SKM-1 treated with dmso at 0.1 percent for 144 hours (cell line): Measurements from ENCODE around the gene TMEM72.

ENCODE experiments used
- DNase-seq: peaks from one replicate; lab custom pipeline; 2025; ENCODE audit not compliant: unreplicated experiment; lab: John Stamatoyannopoulos, UW

The TMEM72 gene

DNA sequence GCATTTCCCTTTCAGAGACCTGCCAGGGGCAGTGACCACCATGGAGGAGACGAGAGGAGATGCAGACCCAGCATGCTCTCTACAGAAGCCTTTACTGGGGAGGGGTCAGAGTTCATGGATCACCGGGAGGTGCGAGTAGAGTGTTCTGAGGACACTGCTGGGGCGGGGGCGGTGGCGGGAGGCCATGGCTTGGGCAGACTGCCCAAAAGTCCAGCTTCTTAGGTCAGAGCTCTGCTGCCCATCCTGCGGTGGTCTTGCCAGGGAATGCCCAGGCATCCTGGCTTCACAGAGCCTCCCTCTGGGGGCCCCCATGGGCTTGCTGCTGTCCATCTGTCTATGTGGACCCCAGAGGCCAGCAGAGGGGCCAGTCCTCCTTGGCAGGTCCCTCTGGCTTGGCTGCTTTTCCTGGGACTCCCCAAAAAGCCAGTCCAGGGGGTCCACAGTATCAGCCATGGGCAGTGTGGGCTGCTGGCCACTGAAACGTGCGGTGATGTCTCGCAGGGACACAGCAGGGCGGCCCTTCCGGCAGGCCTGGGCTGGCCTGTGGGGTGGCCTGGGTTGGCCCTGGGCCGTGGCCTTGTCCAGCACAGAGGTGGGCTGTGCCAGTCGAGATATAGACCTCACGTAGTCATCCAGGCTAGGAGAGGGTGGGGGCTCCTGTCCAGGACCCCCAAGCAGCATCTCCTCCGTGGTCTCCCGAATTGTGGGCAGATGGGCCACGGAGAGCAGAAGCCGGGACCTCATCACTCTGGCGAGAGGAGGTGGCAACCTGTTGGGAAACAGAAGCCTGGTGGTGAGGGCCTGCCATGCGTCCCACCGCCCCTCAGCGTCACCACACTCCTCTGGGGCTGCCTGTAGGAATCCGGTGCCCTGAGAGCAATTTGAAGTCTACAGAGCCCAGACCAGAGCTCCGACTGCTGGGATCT, 66.4 kb downstream of the TMEM72 start:
- no peak for DNase-seq

DNA sequence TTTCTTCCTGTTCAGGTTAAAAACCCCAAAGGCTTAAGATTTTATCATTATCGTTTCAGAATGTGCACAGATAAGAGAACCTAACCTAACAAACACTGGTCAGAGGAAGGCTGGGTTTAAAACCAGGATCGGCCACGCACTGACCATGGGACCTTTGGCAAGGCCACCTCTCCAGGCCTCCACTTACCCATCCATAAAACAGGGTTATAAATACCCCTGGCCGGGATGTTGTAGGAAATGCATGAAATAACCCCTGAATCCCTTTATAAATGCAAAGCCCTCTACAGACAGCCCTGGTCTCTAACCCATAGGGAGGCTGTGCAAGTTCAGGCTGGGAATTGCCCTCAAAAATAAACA, 67.1 kb downstream of the TMEM72 start:
- DNase-seq: no peak

DNA sequence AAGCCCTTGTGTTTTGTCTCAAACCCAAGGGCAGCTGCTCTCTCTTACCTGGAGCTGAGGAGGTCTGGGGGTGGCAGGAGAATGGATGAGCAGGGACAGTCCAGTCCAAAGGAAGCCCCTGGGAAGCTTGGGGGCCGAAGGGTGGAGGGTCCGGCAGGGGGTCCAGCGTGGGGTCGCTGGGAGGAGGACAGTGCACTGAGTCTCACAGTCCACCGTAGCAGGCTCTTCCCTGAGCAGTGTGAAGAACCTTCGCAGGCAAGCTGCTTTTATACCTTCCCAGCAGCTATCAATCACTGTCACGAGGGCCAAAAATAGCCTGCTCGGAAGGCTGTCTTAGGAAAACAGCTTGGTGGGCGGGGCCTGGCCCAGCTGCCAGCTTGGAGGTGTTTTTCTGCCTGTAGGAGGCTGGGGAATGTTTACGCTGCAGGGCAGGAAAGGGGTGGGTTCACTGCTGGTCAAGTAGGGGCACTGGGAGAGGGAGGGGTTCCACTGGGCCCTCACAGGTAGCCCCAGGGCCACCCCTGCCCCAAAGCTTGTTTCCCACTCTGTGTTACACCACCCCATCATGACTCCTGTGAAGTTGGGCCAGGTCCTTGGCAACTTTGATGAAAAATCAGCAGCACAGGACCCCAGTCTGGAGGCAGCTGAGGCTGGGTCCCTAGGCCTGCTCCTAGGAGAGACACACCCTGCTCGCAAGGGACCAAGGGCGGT, 67.6 kb downstream of the TMEM72 start, which contains the start of gene DEPP1:
Gene DEPP1, minus strand, starts transcription at position 240 of the 711 bp plus-strand sequence. CDS start 779 bp downstream, outside the sequence.
- no peak for DNase-seq

DNA sequence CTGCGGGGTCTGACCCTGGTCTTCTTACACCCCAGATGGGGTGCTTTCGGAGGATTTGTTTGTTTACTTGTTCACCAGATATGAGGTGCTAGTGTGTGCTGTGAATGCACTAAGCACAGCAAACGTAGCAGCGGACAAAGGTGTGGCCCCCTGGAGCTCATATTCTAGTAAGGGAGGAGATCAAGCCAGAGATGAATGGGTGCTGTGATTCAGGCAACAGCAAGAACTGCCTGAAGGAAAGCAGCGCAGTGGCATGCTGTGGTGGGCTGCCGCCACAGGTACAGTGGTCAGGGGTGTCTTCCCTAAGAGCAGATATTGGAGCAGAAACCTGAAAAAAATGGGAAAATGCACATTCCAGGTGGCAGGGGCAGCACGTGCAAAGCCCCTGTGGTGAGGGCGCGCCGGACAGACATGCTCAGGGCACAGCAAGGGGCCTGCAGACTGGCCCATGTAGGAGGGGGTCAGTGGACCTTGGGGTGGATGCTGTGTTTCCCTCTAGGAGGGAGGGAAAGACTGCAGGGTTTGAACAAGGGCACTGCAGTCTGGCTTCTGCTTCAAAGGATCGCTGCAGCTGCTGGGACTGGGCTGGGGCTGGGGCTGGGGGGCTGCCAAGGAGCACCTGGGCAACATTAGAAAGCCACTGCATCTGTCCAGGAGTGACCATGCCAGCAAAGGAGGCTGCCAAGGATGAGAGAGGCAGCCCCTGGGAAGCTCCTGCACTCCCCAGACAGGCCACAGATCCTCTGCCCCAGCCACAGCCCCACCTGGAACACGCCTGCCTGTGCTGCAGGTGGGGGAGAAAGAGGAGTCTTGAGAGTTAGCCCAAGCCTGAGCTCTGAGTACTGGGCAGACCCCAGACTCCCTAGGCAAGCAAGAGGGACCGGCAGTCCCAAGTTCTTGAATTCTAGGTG, 68.4 kb downstream of the TMEM72 start:
- no peak for DNase-seq

DNA sequence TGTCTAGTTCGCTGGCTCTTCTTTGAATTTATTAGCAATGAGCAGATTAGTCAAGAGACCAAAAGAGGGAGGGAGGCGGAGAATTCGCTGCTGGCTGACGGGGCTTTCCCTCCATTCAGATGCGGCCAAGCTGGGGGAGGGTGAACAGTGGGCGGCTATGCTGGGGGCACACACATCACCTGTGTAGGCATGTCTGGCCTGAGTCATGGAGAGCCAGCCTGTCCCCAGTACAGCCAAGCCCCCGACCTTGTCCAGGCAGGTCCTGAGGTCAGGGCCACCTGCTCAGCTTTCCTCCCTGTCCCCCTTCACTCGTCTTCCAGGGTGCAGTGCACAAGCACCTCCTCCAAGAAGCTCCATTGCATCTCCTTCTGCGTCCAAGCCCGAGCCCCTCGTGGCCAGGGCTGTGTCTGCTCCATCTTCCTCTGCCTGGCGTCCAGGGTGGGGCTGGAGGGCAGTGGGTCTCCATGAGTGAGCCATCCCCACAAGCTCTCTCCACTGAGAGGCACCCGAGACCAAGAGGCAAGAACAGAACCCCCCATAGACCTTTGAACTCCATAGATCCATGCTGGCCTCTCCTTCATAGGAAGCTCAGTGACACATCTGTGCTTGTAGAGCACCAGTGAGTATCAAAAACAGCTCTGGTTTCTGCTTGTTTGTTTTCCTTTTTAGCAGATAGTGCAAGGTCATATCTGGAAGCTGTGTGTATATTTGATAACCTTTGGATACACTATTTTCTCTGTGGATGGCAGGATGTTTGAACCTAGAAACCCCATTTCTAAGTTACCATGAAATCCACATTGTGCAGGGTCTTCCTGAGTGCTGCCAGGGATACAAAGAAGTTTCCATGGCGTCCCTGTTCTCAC, 69.4 kb downstream of the TMEM72 start:
- DNase-seq: no peak

DNA sequence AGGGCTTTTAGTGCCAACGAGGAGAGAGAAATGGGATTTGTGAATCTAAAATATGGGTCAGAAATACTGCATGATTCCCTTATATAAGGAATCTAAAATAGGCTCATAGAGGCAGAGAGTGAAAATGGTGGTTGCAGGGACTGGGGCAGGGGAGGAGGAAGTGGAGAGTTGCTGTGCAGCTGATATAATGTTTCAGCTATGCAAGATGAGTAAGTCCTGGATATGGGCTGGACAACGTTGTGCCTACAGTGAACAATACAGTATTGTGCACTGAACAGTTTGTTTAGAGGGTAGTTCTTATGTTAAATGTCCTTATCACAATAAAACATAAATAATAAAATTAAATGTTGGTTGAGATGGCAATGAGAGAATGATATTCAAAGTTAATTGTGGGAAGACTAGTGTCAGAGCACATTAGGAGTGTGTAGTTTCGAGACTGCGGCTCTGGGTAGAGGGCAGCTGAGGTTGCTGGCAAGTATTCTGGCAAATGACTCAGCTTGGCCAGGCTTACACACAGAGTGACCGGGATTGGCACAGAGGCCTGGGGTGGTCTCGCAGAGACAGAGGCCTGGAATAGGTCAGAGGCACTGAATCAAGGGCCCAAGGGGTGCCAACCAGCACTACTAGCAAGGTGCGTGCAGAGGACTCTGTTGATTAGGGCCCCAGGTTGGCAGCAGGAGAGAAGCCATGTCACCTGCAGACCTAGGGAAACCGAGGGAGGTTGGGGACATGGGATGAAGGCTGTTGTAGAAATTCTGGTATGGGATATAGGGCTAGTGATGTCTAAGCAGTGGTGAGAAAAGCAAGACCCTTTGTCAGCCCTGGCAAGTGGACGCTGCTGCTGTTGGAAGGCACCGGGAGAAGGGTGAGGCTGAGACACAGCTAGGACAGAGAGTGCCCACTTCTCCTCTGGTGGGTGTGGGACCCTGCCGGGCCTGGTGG, 70.3 kb downstream of the TMEM72 start:
- no peak for DNase-seq

DNA sequence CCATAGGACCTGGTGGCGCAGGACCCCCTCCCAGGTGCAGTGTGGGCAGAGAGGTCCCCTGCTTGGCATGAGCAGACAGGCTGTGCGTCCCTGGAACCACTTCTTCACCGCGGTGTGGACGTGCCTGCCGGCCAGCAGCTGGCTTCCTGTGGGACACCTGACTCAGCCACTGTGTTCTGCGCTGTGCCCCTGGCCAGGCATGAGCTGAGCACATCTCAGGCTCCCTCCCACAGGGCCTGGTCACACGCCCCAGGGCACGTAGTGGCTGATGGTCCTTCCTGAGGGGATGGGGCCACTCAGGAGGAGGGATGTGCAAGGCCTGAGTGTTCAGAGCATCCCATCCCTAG, 71.0 kb downstream of the TMEM72 start:
- DNase-seq: no peak

DNA sequence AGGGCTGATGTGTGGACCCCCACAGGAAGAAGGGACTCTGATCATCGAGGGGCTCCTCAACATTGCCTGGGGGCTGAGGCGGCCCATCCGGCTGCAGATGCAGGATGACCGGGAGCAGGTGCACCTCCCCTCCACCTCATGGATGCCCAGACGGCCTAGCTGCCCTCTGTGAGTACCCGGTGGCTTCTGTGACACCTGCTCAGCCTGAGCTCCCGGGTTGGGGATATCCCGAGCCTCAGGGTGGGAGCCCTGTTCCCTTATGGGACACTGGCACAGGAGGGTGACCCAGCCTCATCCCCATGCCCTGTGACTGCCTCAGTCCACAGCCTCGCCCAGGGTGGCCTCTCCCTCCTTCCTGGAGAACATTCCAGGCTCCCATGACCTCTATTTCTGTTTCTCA, 71.4 kb downstream of the TMEM72 start:
- no peak for DNase-seq

DNA sequence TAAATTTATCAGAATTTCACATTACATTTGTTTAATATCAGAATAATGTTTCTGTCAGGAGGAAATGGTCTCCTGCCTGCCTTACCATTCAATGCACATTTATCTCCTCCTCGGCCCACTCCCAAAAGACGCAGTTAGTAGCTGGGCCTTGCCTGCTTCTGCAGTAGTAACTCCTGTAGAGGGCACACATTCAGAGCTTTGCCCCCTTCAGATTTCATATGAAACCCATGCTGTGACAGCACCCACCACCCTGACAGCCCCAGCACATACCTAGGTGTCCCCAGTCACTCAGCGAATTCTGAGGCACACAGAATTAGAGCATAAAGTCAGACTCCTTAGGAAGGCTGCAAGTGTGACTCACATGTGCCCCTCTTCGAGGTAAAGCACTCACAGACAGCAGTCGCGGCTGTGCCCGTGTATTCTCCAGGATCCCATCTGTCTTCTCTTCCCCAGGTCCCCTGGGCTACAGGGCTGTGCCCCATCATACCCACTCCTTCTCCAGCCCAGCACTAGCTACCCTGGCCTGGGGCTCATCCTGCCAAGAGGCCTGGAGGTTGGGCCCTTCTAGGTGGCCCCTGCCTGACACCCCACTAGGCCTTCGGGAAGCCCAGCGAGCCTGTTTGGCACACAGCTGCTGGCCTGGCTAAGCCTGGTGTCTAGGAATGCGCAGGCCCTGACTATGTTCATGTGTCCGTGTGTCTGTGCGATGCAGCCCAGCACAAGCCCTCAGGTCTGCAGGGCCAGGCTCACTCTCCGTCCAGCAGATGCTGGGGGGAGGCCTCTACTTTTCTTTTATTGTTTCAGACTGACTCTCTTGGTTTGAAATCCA, 72.1 kb downstream of the TMEM72 start:
- no peak for DNase-seq

DNA sequence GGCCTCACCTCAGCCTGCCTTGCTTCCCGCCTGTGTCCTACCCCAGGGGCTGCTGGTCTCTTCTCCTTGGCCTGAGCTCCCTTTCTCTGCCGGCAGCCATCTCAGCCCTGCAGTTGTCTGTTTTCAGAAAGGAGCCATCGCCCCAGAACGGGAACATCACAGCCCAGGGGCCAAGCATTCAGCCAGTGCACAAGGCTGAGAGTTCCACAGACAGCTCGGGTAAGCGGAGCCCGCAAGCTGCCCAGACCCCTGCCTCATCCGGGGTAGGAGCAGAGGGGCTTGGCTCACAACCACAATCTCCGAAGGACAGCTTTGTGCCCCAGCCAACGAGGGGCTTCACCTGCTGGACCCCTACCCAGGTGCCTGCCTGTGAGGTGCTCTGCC, 72.8 kb downstream of the TMEM72 start:
- DNase-seq: no peak

DNA sequence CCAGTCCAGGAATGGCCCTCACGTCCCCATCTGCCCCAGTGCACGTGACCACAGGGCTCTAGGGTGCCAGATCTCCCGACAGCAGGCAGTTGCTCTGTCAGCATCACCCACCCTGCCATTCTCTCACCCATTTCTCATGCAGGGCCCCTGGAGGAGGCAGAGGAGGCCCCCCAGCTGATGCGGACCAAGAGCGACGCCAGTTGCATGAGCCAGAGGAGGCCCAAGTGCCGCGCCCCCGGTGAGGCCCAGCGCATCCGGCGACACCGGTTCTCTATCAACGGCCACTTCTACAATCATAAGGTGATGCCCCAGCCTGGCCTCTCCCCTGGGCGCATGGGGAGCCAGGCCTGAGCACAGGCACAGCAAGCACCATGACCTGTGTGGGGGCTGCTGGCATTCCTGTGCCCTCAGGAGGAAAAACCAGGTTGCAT, 73.5 kb downstream of the TMEM72 start:
- DNase-seq: no peak

DNA sequence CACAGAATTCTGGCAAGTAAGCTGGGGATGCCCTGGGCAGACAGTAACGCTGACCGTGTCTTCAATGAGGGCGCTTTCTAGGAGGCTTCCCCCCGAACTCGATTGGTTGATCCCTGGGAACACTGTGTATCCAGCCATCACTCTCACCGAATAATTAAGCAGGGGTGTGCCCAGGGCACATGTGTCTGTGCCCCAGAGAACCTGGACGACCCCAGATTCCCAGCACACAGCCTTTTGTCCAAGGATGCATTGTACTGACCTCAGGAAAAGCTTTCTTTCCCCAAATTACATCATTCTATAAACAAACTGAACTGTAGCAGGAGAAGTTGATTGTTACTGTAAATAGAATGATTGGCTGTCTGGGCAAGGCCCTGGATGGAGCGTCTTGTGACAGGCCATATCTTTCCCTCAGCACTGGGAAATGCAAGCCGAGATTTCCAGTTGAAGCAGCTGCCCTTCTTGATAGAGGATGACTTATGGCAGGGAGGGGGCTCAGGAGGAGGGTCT, 74.1 kb downstream of the TMEM72 start:
- DNase-seq: no peak

DNA sequence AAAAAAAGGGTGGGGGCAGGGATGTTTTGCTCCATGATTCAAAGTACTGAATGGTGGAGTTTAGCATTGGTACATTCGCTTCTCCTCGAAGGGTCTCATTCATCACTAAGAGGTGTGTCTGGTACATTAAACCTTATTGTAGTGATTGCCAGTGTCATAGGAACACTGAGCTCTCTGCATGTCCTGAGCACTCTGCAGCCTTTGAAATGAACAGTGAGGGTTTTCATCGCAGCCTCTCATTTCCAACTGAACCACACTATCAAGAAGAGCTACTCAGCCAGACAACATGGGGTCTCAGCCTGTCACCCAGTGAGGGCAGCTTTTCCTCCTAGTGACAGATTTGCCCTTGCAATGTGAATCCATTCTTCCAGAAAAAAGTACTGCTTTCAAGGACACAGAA, 75.0 kb downstream of the TMEM72 start:
- DNase-seq: no peak
